ENCODE results near the gene USP8.

DNA sequence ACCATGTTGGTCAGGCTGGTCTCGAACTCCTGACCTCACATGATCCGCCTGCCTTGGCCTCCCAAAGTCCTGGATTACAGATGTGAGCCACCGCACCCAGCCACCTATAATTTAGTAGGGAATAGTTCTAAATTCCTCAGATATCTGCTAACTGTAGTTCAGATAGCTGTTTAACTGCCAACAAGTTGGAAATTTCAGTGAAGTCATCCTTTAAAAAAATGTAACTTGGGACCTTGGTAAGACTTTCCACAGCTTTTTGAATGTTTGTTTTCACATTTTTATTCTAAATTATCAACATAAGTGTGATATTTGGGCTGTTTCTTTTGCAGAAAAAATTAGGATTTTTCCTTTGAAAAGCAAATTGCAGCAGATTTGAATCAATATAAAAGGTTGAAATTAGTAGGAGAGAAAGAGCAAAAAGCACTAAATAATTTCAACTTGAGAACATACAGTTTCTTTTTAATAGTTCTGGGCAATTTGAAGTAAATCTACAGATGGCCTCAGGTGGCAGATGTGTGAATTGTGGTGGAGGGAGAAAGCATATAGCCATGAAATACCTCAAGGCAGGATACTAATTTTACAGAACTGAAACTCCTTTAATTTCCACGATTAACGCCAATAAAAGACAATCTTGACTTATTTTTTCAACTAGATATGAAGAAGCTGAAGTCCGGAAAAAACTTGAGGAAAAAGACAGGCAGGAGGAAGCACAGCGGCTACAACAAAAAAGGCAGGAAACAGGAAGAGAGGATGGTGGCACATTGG is 34.3 kb downstream of the USP8 start:
- TF ChIP-seq, protein P1, sequence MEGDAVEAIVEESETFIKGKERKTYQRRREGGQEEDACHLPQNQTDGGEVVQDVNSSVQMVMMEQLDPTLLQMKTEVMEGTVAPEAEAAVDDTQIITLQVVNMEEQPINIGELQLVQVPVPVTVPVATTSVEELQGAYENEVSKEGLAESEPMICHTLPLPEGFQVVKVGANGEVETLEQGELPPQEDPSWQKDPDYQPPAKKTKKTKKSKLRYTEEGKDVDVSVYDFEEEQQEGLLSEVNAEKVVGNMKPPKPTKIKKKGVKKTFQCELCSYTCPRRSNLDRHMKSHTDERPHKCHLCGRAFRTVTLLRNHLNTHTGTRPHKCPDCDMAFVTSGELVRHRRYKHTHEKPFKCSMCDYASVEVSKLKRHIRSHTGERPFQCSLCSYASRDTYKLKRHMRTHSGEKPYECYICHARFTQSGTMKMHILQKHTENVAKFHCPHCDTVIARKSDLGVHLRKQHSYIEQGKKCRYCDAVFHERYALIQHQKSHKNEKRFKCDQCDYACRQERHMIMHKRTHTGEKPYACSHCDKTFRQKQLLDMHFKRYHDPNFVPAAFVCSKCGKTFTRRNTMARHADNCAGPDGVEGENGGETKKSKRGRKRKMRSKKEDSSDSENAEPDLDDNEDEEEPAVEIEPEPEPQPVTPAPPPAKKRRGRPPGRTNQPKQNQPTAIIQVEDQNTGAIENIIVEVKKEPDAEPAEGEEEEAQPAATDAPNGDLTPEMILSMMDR (IDR thresholded peaks at IDR 0.05), result no peak
- TF ChIP-seq POLR2A (IDR thresholded peaks at IDR 0.05), result no peak
